GM18870 (cell line): ENCODE results near the gene SMIM27.
"Not testable (repeated sequence)": the region's sequence is repeated elsewhere in the genome, so short reads cannot be mapped to it uniquely, and the experiment has no call there.

ENCODE experiments used
- ATAC-seq: cut with Tn5 transposase; IDR thresholded peaks from one replicate; pipeline ENCODE4 v1.9.1; 2021; ENCODE audit warnings: moderate library complexity; ENCODE audit not compliant: unreplicated experiment

Gene SMIM27

GRCh38 chr9:32596096-32596865 lies 44.2 kb downstream of the SMIM27 start:
- ATAC-seq = no peak

- ATAC-seq = no peak
Observed at GRCh38 chr9:32596936-32597335, 44.8 kb downstream of the SMIM27 start.

DNA sequence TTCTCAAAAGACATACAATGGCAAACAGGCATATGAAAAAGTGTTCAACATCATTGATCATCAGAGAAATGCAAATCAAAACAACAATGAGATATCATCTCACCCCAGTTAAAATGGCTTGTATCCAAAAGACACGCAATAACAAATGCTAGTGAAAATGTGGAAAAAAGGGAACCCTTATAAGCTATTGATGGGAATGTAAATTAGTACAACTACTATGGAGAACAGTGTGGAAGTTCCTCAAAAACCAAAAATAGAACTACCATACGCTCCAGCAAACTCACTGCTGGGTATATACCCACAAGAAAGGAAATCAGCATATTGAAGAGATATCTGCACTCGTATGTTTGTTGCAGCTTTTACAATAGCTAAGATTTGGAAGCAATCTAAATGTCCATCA lies 46.9 kb downstream of the SMIM27 start:
- not testable (repeated sequence) for ATAC-seq
